GM20000 (cell line): ENCODE results near the gene KIF5A.
"Not testable (repeated sequence)": the region's sequence is repeated elsewhere in the genome, so short reads cannot be mapped to it uniquely, and the experiment has no call there.

ENCODE experiments used
- DNase-seq: peaks from one replicate; pipeline ENCODE4 v3.0.0; 2012; ENCODE audit warnings: low spot score
- TF ChIP-seq, protein P1 (sequence below): IDR thresholded peaks from 2 replicates; pipeline ENCODE4 v1.5.1; 2012; ENCODE audit warnings: mild to moderate bottlenecking, control low read depth; ENCODE audit errors: extremely low read depth, missing control alignments

Gene KIF5A

DNA sequence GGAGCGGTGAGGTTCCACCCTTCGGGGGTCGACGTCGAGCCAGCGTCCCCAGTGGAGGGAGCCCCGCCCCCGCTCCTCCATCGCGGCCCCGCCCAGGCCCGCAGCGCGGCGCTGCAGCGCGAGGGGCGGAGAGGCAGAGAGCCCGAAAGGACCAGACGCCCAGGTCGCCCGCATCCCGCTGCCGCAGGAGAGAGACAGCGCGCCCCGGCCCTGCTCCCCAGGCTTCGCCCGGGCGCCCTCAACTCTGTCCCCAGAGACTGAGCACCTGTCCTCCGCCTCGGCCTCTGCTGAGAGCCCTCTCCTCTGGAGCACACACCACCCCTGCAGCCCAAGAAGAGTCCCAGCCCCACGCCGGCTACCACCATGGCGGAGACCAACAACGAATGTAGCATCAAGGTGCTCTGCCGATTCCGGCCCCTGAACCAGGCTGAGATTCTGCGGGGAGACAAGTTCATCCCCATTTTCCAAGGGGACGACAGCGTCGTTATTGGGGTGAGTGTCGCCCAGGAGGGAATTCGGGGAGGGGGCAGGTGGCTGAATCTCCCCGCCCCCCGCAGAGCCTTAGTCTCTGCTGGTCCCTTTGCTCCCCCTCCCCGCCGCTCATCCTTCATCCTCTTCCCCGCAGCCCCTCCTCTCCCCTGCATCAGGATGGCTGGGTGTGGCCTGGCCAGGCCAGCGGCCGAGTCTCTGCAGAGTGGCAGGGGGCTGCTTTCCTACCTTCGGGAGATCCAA is at the start of gene KIF5A:
Gene KIF5A, plus strand, starts transcription at position 136 of the 732 bp plus-strand sequence. Its CDS starts 228 bp downstream, at position 364.
- DNase-seq = peak; percentile 72
- TF ChIP-seq, protein P1, sequence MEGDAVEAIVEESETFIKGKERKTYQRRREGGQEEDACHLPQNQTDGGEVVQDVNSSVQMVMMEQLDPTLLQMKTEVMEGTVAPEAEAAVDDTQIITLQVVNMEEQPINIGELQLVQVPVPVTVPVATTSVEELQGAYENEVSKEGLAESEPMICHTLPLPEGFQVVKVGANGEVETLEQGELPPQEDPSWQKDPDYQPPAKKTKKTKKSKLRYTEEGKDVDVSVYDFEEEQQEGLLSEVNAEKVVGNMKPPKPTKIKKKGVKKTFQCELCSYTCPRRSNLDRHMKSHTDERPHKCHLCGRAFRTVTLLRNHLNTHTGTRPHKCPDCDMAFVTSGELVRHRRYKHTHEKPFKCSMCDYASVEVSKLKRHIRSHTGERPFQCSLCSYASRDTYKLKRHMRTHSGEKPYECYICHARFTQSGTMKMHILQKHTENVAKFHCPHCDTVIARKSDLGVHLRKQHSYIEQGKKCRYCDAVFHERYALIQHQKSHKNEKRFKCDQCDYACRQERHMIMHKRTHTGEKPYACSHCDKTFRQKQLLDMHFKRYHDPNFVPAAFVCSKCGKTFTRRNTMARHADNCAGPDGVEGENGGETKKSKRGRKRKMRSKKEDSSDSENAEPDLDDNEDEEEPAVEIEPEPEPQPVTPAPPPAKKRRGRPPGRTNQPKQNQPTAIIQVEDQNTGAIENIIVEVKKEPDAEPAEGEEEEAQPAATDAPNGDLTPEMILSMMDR = no peak

DNA sequence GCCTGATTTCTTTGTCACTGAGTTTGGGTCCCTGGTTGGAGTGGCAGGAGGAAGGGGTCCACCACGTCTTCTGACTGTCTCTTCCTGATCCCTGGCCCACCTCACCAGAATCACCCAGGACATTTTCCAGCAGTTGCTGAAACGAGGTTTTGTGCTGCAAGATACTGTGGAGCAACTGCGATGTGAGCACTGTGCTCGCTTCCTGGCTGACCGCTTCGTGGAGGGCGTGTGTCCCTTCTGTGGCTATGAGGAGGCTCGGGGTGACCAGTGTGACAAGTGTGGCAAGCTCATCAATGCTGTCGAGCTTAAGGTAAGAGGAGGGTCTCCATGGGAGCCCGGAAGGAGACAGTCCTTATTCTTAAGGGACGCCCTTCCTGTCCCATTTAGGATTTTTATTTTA is 49.6 kb upstream of the KIF5A start:
- DNase-seq = no peak
- TF ChIP-seq, protein P1 = no peak

DNA sequence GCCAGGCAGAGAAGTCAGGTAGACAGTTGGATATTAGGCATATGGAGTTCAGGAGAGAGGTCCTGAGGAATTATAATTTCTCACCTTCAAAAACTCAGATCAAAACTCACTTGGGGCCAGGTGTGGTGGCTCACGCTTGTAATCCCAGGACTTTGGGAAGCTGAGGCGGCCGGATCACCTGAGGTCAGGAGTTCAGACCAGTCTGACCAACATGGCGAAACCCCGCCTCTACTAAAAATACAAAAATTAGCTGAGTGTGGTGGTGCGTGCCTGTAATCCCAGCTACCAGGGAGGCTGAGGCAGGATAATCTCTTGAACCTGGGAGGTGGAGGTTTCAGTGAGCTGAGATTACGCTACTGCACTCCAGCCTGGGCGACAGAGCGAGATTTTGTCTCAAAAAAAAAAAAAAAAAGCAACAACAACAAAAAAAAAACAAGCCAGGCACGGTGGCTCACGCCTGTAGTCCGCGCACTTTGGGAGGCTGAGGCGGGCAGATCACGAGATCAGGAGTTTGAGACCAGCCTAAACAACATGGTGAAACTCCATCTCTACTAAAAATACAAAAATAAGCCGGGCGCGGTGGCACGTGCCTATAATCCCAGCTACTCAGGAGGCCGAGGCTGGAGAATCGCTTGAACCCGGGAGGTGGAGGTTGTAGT is 47.4 kb upstream of the KIF5A start:
- DNase-seq = not testable (repeated sequence)

DNA sequence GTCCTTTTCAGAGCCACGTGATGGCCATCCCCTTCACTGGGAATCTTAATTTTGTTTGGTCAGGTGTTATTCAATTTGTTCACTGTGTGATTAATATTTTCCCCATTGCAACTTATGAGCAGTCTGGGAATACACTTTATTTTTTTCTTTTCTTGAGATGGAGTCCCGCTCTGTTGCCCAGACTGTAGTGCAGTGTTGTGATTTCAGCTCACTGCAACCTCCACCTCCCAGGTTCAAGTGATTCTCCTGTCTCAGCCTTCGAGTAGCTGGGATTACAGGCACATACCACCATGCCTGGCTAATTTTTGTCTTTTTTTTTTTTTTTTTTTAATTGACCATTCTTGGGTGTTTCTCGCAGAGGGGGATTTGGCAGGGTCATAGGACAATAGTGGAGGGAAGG is 43.3 kb upstream of the KIF5A start:
- DNase-seq = not testable (repeated sequence)

DNA sequence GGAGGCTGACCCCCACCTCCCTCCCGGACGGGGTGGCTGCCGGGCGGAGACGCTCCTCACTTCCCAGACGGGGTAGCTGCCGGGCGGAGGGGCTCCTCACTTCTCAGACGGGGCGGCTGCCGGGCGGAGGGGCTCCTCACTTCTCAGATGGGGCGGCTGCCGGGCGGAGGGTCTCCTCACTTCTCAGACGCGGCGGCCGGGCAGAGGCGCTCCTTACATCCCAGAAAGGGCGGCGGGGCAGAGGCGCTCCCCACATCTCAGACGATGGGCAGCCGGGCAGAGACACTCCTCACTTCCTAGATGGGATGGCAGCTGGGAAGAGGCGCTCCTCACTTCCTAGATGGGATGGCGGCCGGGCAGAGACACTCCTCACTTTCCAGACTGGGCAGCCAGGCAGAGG is 42.0 kb upstream of the KIF5A start:
- DNase-seq = not testable (repeated sequence)

DNA sequence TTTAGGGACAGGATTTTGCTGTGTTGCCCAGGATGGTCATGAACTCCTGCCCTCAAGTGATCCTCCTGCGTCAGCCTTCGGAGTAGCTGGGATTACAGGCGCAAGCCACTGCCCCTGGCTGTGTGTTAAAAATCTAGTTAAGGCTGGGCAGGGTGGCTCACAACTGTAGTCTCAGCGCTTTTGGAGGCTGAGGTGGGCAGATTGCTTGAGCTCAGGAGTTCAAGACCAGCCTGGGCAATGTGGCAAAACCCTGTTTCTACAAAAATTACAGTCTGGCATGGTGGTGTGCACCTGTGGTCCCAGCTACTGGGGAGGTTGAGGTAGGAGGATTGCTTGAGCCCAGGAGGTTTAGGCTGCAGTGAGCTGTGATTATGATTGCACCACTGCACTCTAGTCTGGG is 38.7 kb upstream of the KIF5A start:
- no peak for DNase-seq
- TF ChIP-seq, protein P1 = no peak

DNA sequence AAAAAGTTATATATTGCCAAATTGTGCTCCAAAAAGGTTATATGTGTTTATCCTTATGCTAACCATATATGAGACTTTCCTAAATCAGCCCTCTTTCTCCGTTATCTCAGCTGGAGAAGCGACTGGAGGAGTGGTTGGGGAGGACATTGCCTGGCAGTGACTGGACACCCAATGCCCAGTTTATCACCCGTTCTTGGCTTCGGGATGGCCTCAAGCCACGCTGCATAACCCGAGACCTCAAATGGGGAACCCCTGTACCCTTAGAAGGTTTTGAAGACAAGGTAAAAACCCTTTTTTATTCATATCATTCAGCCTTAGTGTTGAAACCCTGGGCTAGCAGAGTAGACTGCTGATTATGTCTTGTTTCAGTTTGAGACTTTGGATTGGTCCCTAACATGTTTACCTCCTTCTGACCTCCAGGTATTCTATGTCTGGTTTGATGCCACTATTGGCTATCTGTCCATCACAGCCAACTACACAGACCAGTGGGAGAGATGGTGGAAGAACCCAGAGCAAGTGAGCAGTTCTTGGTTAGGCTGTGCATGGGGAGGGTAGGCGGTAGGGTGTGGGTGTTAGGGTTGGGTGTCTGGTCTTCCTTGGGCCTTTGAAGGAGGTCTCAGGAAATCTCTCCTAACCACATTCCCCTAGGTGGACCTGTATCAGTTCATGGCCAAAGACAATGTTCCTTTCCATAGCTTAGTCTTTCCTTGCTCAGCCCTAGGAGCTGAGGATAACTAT is 38.1 kb upstream of the KIF5A start:
- TF ChIP-seq, protein P1 = no peak
- DNase-seq = no peak

DNA sequence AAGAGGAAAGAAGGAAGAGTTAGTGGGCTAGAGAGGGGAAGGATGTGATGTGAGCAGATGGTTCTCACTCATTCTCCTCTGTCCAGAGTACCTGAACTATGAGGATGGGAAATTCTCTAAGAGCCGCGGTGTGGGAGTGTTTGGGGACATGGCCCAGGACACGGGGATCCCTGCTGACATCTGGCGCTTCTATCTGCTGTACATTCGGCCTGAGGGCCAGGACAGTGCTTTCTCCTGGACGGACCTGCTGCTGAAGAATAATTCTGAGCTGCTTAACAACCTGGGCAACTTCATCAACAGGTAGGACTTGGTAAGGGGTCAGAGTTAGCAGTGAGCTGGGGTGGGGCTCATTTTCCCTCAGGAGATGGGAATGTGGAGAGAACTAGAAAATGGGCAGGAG is 37.2 kb upstream of the KIF5A start:
- DNase-seq = no peak
- TF ChIP-seq, protein P1 = no peak
